ENCODE measurements around the gene NEDD8. TPM values are rescaled to one million over a fixed set of nuclear protein-coding genes. Genes with fewer than 3 reads are reported as not detected.
"Not testable (repeated sequence)": the region's sequence is repeated elsewhere in the genome, so short reads cannot be mapped to it uniquely, and the experiment has no call there.

The NEDD8 gene
- total and polyA plus RNA-seq, 2 donors (not counting 1 experiment from before 2014, with no cell fraction given) = 145 to 441 TPM

DNA sequence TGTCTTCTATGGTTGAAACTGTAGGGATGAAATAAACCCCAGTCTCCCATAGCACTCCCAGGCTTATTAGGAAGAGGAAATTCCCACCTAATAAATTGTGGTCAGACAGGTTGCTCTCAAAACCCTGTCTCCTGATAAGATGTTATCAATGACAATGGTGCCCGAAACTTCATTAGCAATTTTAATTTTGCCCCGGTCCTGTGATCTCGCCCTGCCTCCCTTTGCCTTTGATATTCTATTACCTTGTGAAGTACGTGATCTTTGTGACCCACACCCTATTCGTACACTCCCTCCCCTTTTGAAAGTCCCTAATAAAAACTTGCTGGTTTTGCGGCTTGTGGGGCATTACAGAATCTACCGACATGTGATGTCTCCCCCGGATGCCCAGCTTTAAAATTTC, 29.6 kb downstream of the NEDD8 start:
- H3K36me3 ChIP-seq (ENCODE audit: control insufficient read depth, insufficient read depth, low read length) = peaks cover 10% of the 10 kb centered on the region
- not testable (repeated sequence) for H3K4me2 ChIP-seq (ENCODE audit: extremely low read depth, insufficient read depth, low read length); H3K79me2 ChIP-seq (ENCODE audit: control insufficient read depth, insufficient read depth, low read length); H3K27me3 ChIP-seq (ENCODE audit: control insufficient read depth, insufficient read depth, low read length); H3K4me1 ChIP-seq (ENCODE audit: control insufficient read depth, extremely low read depth, insufficient read depth, low read length); H4K20me1 ChIP-seq (ENCODE audit: control insufficient read depth, extremely low read depth, insufficient read depth, low read length); H3K4me3 ChIP-seq (replicated peaks in 1 of 4; ENCODE audit: control extremely low read depth in 1 of 4, insufficient read depth in 1 of 4, low read depth in 3 of 4, low read length in 4 of 4); H3K27ac ChIP-seq (ENCODE audit: insufficient read depth, low read length); H3K9me3 ChIP-seq (ENCODE audit: control insufficient read depth, insufficient read depth, low read depth, low read length); H3K9ac ChIP-seq (ENCODE audit: insufficient read depth, low read length); DNase-seq (ENCODE audit: low read depth in 2 of 2); H2AFZ ChIP-seq (ENCODE audit: low read length)

GRCh38 chr14:24198814-24199524, 33.2 kb downstream of the NEDD8 start:
- no peaks in the 10 kb centered on the region for H3K36me3 ChIP-seq (ENCODE audit: control insufficient read depth, insufficient read depth, low read length)

GRCh38 chr14:24197056-24197450, 35.1 kb downstream of the NEDD8 start:
- peaks cover 29% of the 10 kb centered on the region for H3K79me2 ChIP-seq (ENCODE audit: control insufficient read depth, insufficient read depth, low read length)
- no peak overlapping the region for H3K9ac ChIP-seq (ENCODE audit: insufficient read depth, low read length)
- TF ChIP-seq EZH2 (IDR thresholded peaks at IDR 0.05; ENCODE audit: low read length, missing control alignments) = no peak
- TF ChIP-seq, protein P1, sequence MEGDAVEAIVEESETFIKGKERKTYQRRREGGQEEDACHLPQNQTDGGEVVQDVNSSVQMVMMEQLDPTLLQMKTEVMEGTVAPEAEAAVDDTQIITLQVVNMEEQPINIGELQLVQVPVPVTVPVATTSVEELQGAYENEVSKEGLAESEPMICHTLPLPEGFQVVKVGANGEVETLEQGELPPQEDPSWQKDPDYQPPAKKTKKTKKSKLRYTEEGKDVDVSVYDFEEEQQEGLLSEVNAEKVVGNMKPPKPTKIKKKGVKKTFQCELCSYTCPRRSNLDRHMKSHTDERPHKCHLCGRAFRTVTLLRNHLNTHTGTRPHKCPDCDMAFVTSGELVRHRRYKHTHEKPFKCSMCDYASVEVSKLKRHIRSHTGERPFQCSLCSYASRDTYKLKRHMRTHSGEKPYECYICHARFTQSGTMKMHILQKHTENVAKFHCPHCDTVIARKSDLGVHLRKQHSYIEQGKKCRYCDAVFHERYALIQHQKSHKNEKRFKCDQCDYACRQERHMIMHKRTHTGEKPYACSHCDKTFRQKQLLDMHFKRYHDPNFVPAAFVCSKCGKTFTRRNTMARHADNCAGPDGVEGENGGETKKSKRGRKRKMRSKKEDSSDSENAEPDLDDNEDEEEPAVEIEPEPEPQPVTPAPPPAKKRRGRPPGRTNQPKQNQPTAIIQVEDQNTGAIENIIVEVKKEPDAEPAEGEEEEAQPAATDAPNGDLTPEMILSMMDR (conservative IDR thresholded peaks at IDR 0.05 in 1 of 2, IDR thresholded peaks at IDR 0.05 in 1 of 2; ENCODE audit: low read depth in 1 of 2, low read length in 2 of 2) = no peak
- H3K4me3 ChIP-seq (replicated peaks in 1 of 4; ENCODE audit: control extremely low read depth in 1 of 4, insufficient read depth in 1 of 4, low read depth in 3 of 4, low read length in 4 of 4) = peak overlapping the region in 1 of 4 experiments; percentile 93
- no peak for DNase-seq (ENCODE audit: low read depth in 2 of 2)
- peaks cover 9% of the 10 kb centered on the region for H3K36me3 ChIP-seq (ENCODE audit: control insufficient read depth, insufficient read depth, low read length)
- no peaks in the 10 kb centered on the region for H3K4me1 ChIP-seq (ENCODE audit: control insufficient read depth, extremely low read depth, insufficient read depth, low read length)
- H3K4me2 ChIP-seq (ENCODE audit: extremely low read depth, insufficient read depth, low read length) = peak overlapping the region; percentile 81
- no peaks in the 10 kb centered on the region for H3K27me3 ChIP-seq (ENCODE audit: control insufficient read depth, insufficient read depth, low read length)
- no peak overlapping the region for H2AFZ ChIP-seq (ENCODE audit: low read length)
- H4K20me1 ChIP-seq (ENCODE audit: control insufficient read depth, extremely low read depth, insufficient read depth, low read length) = no peaks in the 10 kb centered on the region
- no peaks in the 10 kb centered on the region for H3K9me3 ChIP-seq (ENCODE audit: control insufficient read depth, insufficient read depth, low read depth, low read length)
- H3K27ac ChIP-seq (ENCODE audit: insufficient read depth, low read length) = no peak overlapping the region

More at GRCh38 chr14:24198814-24199524, 33.2 kb downstream of the NEDD8 start:
- no peaks in the 10 kb centered on the region for H4K20me1 ChIP-seq (ENCODE audit: control insufficient read depth, extremely low read depth, insufficient read depth, low read length)
- H3K79me2 ChIP-seq (ENCODE audit: control insufficient read depth, insufficient read depth, low read length) = peaks cover 22% of the 10 kb centered on the region
- H3K27ac ChIP-seq (ENCODE audit: insufficient read depth, low read length) = no peak overlapping the region
- no peak overlapping the region for H3K9ac ChIP-seq (ENCODE audit: insufficient read depth, low read length)
- no peak overlapping the region for H2AFZ ChIP-seq (ENCODE audit: low read length)
- DNase-seq (ENCODE audit: low read depth in 2 of 2) = no peak
- no peak overlapping the region for H3K4me2 ChIP-seq (ENCODE audit: extremely low read depth, insufficient read depth, low read length)
- no peaks in the 10 kb centered on the region for H3K27me3 ChIP-seq (ENCODE audit: control insufficient read depth, insufficient read depth, low read length)
- H3K4me1 ChIP-seq (ENCODE audit: control insufficient read depth, extremely low read depth, insufficient read depth, low read length) = no peaks in the 10 kb centered on the region
- no peak overlapping the region for H3K4me3 ChIP-seq (replicated peaks in 1 of 4; ENCODE audit: control extremely low read depth in 1 of 4, insufficient read depth in 1 of 4, low read depth in 3 of 4, low read length in 4 of 4)
- no peak for TF ChIP-seq EZH2 (IDR thresholded peaks at IDR 0.05; ENCODE audit: low read length, missing control alignments)
- no peaks in the 10 kb centered on the region for H3K9me3 ChIP-seq (ENCODE audit: control insufficient read depth, insufficient read depth, low read depth, low read length)

Data from fibroblast of lung (primary cell).